ENCODE data around the gene CCDC51.
"Not testable (repeated sequence)": the region's sequence is repeated elsewhere in the genome, so short reads cannot be mapped to it uniquely, and the experiment has no call there.

Gene CCDC51

GRCh38 chr3:48465531-48466378, 25.8 kb upstream of the CCDC51 start:
- in situ Hi-C loops (cut with HindIII; ENCODE audit: low sequenced_read_pairs): no loop called here
- H3K4me3 ChIP-seq (ENCODE audit: low read depth, low read length): peak overlapping the region; percentile 45
- TF ChIP-seq, protein P1, sequence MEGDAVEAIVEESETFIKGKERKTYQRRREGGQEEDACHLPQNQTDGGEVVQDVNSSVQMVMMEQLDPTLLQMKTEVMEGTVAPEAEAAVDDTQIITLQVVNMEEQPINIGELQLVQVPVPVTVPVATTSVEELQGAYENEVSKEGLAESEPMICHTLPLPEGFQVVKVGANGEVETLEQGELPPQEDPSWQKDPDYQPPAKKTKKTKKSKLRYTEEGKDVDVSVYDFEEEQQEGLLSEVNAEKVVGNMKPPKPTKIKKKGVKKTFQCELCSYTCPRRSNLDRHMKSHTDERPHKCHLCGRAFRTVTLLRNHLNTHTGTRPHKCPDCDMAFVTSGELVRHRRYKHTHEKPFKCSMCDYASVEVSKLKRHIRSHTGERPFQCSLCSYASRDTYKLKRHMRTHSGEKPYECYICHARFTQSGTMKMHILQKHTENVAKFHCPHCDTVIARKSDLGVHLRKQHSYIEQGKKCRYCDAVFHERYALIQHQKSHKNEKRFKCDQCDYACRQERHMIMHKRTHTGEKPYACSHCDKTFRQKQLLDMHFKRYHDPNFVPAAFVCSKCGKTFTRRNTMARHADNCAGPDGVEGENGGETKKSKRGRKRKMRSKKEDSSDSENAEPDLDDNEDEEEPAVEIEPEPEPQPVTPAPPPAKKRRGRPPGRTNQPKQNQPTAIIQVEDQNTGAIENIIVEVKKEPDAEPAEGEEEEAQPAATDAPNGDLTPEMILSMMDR (IDR thresholded peaks at IDR 0.05; ENCODE audit: low read depth, low read length, missing control alignments): peak; percentile 72
- DNase-seq (ENCODE audit: low read depth): peak; percentile 99

DNA sequence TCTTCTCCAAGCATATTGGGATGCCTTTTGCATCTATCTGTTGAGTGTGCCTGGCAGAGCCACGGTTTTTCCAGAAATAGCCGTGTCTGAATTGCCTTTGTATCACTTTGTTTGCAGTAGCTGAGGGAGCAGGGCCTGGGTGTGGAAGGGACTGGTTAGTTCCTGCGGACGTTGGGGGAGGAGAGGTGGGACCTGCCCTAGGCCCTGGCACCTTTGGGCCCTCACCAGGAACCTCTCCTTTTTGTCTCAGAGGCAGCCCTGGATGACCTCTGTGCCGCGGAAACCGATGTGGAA, 25.3 kb upstream of the CCDC51 start:
- in situ Hi-C loops (cut with HindIII; ENCODE audit: low sequenced_read_pairs): no loop called here
- H3K4me3 ChIP-seq (ENCODE audit: low read depth, low read length): no peak overlapping the region
- no peak for DNase-seq (ENCODE audit: low read depth)
- TF ChIP-seq, protein P1 (IDR thresholded peaks at IDR 0.05; ENCODE audit: low read depth, low read length, missing control alignments): no peak

DNA sequence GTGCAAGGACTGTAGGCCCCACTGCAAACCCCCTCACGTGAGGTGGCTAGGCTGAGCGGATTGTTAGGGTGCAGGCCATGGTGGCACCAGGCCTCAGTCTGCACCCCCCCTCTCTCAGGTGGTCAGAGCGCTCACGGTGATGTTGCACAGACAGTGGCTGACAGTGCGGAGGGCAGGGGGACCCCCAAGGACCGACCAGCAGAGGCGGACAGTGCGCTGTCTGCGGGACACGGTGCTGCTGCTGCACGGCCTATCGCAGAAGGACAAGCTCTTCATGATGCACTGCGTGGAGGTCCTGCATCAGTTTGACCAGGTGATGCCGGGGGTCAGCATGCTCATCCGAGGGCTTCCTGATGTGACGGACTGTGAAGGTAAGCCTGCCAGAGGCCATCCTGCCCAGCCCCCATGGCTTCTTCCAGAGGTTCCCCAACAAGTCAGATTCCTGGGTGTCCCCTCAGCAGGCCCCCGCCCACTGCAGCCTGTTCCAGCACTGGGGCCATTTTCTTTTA, 24.8 kb upstream of the CCDC51 start:
- TF ChIP-seq, protein P1 (IDR thresholded peaks at IDR 0.05; ENCODE audit: low read depth, low read length, missing control alignments): no peak
- in situ Hi-C loops (cut with HindIII; ENCODE audit: low sequenced_read_pairs): no loop called here
- H3K4me3 ChIP-seq (ENCODE audit: low read depth, low read length): no peak overlapping the region
- no peak for DNase-seq (ENCODE audit: low read depth)

- H3K4me3 ChIP-seq (ENCODE audit: low read depth, low read length): no peak overlapping the region
- TF ChIP-seq, protein P1 (IDR thresholded peaks at IDR 0.05; ENCODE audit: low read depth, low read length, missing control alignments): no peak
- DNase-seq (ENCODE audit: low read depth): no peak
- in situ Hi-C loops (cut with HindIII; ENCODE audit: low sequenced_read_pairs): no loop called here
Measured at GRCh38 chr3:48463703-48464102, 23.8 kb upstream of the CCDC51 start.

- DNase-seq (ENCODE audit: low read depth); H3K4me3 ChIP-seq (ENCODE audit: low read depth, low read length); in situ Hi-C loops (cut with HindIII; ENCODE audit: low sequenced_read_pairs): not testable (repeated sequence)
Measured at GRCh38 chr3:48461767-48462166, 21.8 kb upstream of the CCDC51 start.

GRCh38 chr3:48460517-48460902, 20.6 kb upstream of the CCDC51 start:
- TF ChIP-seq, protein P1 (IDR thresholded peaks at IDR 0.05; ENCODE audit: low read depth, low read length, missing control alignments): no peak
- no peak for DNase-seq (ENCODE audit: low read depth)
- H3K4me3 ChIP-seq (ENCODE audit: low read depth, low read length): no peak overlapping the region
- in situ Hi-C loops (cut with HindIII; ENCODE audit: low sequenced_read_pairs): no loop called here

DNA sequence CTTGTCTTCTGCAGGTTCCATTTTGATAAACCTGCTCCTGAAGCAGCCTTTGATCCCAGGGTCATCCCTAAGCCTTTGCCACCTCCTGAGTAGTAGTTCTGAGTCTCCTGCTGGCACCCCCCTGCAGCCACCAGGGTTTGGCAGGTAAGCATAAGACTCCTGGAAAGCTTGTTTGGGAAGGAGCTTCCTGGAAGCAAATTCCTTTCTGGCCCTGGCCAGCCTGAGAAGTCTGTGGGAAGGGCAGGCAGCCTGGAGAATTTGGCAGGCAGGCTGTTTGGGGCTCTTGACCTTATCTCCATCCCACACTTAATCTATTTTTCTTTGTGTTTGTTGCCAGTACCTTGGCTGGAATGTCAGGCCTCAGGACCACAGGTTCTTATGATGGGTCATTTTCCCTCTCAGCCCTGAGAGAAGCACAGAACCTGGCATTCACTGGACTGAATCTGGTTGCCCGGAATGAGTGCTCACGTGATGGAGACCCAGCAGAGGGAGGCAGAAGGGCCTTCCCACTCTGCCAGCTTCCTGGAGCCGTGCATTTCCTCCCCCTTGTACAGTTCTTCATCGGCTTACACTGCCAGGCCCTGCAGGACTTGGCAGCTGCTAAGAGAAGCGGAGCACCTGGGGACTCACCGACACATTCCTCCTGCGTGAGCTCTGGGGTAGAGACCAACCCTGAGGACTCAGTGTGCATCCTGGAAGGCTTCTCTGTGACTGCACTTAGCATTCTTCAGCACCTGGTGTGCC, 20.0 kb upstream of the CCDC51 start:
- TF ChIP-seq, protein P1 (IDR thresholded peaks at IDR 0.05; ENCODE audit: low read depth, low read length, missing control alignments): no peak
- in situ Hi-C loops (cut with HindIII; ENCODE audit: low sequenced_read_pairs): no loop called here
- no peak for DNase-seq (ENCODE audit: low read depth)
- no peak overlapping the region for H3K4me3 ChIP-seq (ENCODE audit: low read depth, low read length)

Measured in astrocyte of the cerebellum (primary cell).